GM21447 (cell line): ENCODE results near the gene NXPE4.
"Not testable (repeated sequence)": the region's sequence is repeated elsewhere in the genome, so short reads cannot be mapped to it uniquely, and the experiment has no call there.

Experiments used
- ATAC-seq: cut with Tn5 transposase; IDR thresholded peaks from one replicate; pipeline ENCODE4 v1.9.1; 2021; ENCODE audit not compliant: unreplicated experiment

NXPE4 gene

GRCh38 chr11:114610984-114611944 lies 15.7 kb upstream of the NXPE4 start:
- no peak for ATAC-seq

- no peak for ATAC-seq
Observed at GRCh38 chr11:114610550-114610949, 15.0 kb upstream of the NXPE4 start.

GRCh38 chr11:114609429-114609828 lies 13.8 kb upstream of the NXPE4 start:
- ATAC-seq = no peak

DNA sequence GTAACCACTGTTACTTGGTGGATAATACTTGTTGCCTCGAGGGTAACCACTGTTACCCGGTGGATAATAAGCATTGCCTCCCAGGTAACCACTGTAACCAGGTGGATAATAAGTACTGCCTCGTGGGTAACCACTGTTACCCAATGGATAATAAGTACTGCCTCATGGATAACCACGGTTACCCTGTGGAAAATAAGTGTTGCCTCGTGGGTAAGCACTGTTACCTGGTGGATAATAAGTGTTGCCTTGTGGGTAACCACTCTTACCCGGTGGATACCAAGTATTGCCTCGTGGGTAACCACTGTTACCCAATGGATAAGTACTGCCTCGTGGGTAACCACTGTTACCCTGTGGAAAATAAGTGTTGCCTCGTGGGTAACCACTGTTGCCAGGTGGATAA lies 13.0 kb upstream of the NXPE4 start:
- ATAC-seq = not testable (repeated sequence)

- no peak for ATAC-seq
Observed at GRCh38 chr11:114607753-114608459, 12.3 kb upstream of the NXPE4 start.

- not testable (repeated sequence) for ATAC-seq
Observed at GRCh38 chr11:114606802-114607075, 11.2 kb upstream of the NXPE4 start.

DNA sequence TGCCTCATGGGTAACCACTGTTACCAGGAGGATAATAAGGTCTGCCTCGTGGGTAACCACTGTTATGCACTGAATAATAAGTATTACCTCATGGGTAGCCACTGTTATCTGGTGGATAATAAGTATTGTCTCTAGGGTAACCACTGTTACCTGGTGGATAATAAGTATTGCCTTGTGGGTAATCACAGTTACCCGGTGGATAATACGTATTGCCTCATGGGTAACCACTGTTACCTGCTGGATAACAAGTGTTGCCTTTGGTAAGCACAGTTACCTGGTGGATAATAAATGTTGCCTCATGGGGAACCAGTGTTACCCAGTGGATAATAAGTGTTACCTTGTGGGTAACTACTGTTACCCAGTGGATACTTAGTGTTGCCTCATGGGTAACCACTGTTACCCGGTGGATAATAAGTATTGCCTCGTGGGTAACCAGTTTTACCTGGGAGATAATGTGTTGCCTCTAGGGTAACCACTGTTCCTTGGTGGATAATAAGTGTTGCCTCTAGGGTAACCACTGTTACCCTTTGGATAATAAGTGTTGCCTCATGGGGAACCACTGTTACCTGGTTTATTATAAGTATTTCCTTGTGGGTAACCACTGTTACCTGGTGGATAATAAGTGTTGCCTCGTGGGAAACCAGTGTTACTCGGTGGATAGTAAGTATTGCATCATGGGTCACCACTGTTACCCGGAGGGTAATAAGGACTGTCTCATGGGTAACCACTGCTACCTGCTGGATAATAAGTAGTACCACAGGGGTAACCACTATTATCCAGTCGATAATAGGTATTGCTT lies 10.6 kb upstream of the NXPE4 start:
- no peak for ATAC-seq

DNA sequence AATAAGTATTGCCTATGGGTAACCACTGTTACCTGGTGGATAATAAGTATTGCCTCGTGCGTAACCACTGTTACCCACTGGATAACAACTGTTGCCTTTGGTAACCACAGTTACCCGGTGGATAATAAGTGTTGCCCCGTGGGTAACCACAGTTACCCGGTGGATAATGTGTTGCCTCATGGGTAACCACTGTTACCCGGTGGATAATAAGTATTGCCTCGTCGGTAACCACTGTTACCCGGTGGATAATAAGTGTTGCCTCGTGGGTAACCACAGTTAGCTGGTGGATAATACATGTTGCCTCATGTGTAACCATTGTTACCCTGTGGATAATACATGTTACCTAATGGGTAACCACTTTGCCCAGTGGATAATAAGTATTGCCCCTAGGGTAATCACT lies 9.8 kb upstream of the NXPE4 start:
- ATAC-seq = no peak

DNA sequence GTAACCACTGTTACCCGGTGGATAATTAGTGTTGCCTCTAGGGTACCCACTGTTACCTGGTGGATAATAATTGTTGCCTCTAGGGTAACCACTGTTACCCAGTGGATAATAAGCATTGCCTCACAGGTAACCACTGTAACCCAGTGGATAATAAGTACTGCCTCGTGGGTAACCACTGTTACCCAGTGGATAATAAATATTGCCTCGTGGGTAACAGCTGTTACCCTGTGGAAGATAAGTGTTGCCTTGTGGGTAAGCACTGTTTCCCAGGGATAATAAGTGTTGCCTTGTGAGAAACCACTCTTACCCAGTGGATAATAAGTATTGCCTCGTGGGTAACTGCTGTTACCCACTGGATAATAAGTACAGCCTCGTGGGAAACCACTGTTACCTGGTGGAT lies 9.3 kb upstream of the NXPE4 start:
- no peak for ATAC-seq

- no peak for ATAC-seq
Observed at GRCh38 chr11:114604179-114604813, 8.7 kb upstream of the NXPE4 start.

GRCh38 chr11:114603151-114603550 lies 7.6 kb upstream of the NXPE4 start:
- not testable (repeated sequence) for ATAC-seq

- ATAC-seq = no peak
Observed at GRCh38 chr11:114598461-114598860, 2.9 kb upstream of the NXPE4 start.

GRCh38 chr11:114596175-114596919 lies 761 bp upstream of the NXPE4 start:
- no peak for ATAC-seq

DNA sequence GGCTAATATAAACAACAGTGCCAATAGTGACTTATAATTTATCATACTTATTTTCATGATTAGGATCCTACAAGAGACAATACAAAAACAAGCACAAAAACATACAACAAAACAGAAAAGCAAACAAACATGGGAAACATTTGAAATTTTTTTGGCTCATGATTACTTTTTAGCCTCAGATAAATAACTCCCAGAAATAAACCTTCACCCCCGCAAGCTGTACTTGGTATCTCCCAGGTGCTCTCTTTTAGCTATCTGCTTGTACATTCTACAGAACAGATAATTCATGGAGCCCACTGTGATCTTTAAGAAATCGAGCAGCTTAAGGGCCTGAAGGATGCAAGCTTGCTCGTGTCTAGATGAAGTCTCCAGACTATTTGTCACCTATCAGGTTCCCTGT lies 883 bp downstream of the NXPE4 start:
- ATAC-seq = no peak

DNA sequence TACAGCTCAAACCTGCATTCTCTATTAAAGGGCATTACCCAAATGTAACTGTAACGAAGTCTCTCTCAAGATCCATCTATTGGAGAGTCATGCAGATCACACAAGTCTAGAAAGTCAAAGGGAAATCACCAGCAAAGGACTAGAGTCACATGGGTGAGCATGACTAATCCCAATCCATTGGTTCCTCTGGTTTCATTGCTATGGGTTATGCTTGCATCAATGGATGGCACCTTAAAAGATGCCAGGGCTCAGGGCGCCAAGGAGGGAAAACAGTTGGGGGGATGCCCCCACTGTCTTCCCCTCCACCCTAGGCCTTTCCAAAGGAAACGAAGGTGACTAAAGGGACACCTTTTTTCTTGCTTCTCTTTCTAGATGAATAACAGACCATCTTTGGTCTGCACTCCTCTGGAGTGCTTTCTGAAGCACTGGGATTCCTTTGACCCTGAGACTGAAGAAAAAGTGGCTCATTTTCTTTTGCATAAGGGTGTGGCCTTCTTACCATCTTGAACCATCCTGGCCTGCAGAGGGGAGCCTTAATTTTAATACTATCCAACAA lies 8.1 kb downstream of the NXPE4 start:
- ATAC-seq = no peak

DNA sequence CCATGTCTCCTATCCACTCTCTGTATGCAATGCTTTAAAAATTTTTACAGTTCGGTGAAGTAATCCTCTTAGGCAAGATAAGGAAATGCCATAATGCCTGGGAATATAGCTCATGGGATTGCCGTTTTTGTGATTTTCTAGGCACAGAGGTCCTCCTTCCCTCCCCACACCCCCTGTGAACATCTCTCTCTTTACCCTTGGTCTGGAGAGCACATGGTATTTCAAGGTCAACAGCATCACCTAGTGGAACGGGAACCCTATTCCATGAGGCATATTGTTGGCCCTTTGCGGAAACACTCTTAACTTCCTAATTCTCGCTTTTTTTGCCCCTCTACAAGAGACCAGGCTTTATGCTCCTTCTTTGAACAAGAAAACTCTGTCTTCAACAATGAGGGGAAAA lies 8.8 kb downstream of the NXPE4 start:
- ATAC-seq = no peak

- no peak for ATAC-seq
Observed at GRCh38 chr11:114571712-114572111, 23.9 kb downstream of the NXPE4 start.

- no peak for ATAC-seq
Observed at GRCh38 chr11:114569801-114570200, 25.8 kb downstream of the NXPE4 start.

GRCh38 chr11:114566276-114566675 lies 29.3 kb downstream of the NXPE4 start:
- ATAC-seq = no peak

- ATAC-seq = no peak
Observed at GRCh38 chr11:114564831-114565230, 30.8 kb downstream of the NXPE4 start.
